ENCODE results near the gene SLC46A2.

GRCh38 chr9:112864403-112864802, 26.3 kb downstream of the SLC46A2 start:
- TF ChIP-seq CTCF (IDR thresholded peaks at IDR 0.05) (no peak), POLR2A (IDR thresholded peaks at IDR 0.05) (no peak)
